Central memory CD8-positive, alpha-beta T cell (primary cell): ENCODE measurements around the gene EXOC4.

Experiments
- ATAC-seq: fragments of 150-1000 bp; cut with Tn5 transposase; replicated peaks from 2 replicates; pipeline ENCODE4 v1.10.0; 2022; ENCODE audit warnings: mild to moderate bottlenecking, moderate FRiP score, moderate number of reproducible peaks; ENCODE audit not compliant: poor library complexity, severe bottlenecking; ENCODE audit errors: extremely low read depth
- DNase-seq, 2 donors: peaks; one replicate each; pipeline ENCODE4 v3.0.0; 2021; ENCODE audit warnings: low spot score in 2 of 2
- H3K27ac Mint-ChIP-seq: one replicate; pipeline ENCODE4 v1.8.0; 2022; ENCODE audit warnings: low read depth, mild to moderate bottlenecking, moderate library complexity, mixed read lengths
- H3K27me3 Mint-ChIP-seq: one replicate; pipeline ENCODE4 v1.8.0; 2022; ENCODE audit warnings: mixed read lengths
- H3K36me3 Mint-ChIP-seq: one replicate; pipeline ENCODE4 v1.8.0; 2022; ENCODE audit warnings: mild to moderate bottlenecking, moderate library complexity, mixed read lengths; ENCODE audit not compliant: insufficient read depth
- H3K4me1 Mint-ChIP-seq: one replicate; pipeline ENCODE4 v1.8.0; 2022; ENCODE audit warnings: mixed read lengths
- H3K4me3 Mint-ChIP-seq: one replicate; pipeline ENCODE4 v1.8.0; 2022; ENCODE audit warnings: mild to moderate bottlenecking, moderate library complexity, mixed read lengths
- H3K9me3 Mint-ChIP-seq: one replicate; pipeline ENCODE4 v1.8.0; 2022; ENCODE audit warnings: mixed read lengths

EXOC4 gene

GRCh38 chr7:133750287-133750686, 497.4 kb downstream of the EXOC4 start:
- DNase-seq, result no peak
- no peaks in the 10 kb centered on the region for H3K36me3 Mint-ChIP-seq
- no peaks in the 10 kb centered on the region for H3K9me3 Mint-ChIP-seq
- H3K27ac Mint-ChIP-seq, result no peak overlapping the region
- no peak overlapping the region for H3K4me3 Mint-ChIP-seq
- no peak for ATAC-seq
- peaks cover 7% of the 10 kb centered on the region for H3K4me1 Mint-ChIP-seq
- H3K27me3 Mint-ChIP-seq, result no peaks in the 10 kb centered on the region

- Mint-ChIP-seq H3K27ac (no peak overlapping the region), H3K4me1 (peaks cover 7% of the 10 kb centered on the region), H3K4me3 (no peak overlapping the region), H3K36me3 (no peaks in the 10 kb centered on the region), H3K9me3 (no peaks in the 10 kb centered on the region), H3K27me3 (no peaks in the 10 kb centered on the region)
- DNase-seq (no peak), ATAC-seq (no peak)
Observed at GRCh38 chr7:133751079-133751478, 498.2 kb downstream of the EXOC4 start.

- Mint-ChIP-seq H3K4me1 (peaks cover 7% of the 10 kb centered on the region), H3K9me3 (no peaks in the 10 kb centered on the region), H3K4me3 (no peak overlapping the region), H3K36me3 (no peaks in the 10 kb centered on the region), H3K27ac (no peak overlapping the region), H3K27me3 (no peaks in the 10 kb centered on the region)
- ATAC-seq, result no peak
- no peak for DNase-seq
Observed at GRCh38 chr7:133753513-133753912, 500.6 kb downstream of the EXOC4 start.

GRCh38 chr7:133754708-133755107, 501.8 kb downstream of the EXOC4 start:
- no peak for ATAC-seq

GRCh38 chr7:133755901-133756300, 503.0 kb downstream of the EXOC4 start:
- peaks cover 12% of the 10 kb centered on the region for H3K4me1 Mint-ChIP-seq
- H3K27ac Mint-ChIP-seq, result no peak overlapping the region
- H3K36me3 Mint-ChIP-seq, result no peaks in the 10 kb centered on the region
- DNase-seq (no peak), ATAC-seq (no peak)
- no peaks in the 10 kb centered on the region for H3K9me3 Mint-ChIP-seq
- H3K4me3 Mint-ChIP-seq, result no peak overlapping the region
- no peaks in the 10 kb centered on the region for H3K27me3 Mint-ChIP-seq

More at GRCh38 chr7:133754708-133755107, 501.8 kb downstream of the EXOC4 start:
- Mint-ChIP-seq H3K27ac (no peak overlapping the region), H3K4me3 (no peak overlapping the region), H3K27me3 (no peaks in the 10 kb centered on the region), H3K9me3 (no peaks in the 10 kb centered on the region), H3K4me1 (peaks cover 11% of the 10 kb centered on the region), H3K36me3 (no peaks in the 10 kb centered on the region)
- DNase-seq, result no peak

GRCh38 chr7:133761443-133761842, 508.6 kb downstream of the EXOC4 start:
- Mint-ChIP-seq H3K9me3 (no peaks in the 10 kb centered on the region), H3K4me3 (no peak overlapping the region), H3K4me1 (peaks cover 5% of the 10 kb centered on the region), H3K36me3 (peaks cover 4% of the 10 kb centered on the region), H3K27me3 (no peaks in the 10 kb centered on the region), H3K27ac (no peak overlapping the region)
- DNase-seq (no peak), ATAC-seq (no peak)

- ATAC-seq (no peak), DNase-seq (no peak)
- Mint-ChIP-seq H3K9me3 (no peaks in the 10 kb centered on the region), H3K27ac (no peak overlapping the region), H3K4me3 (no peak overlapping the region), H3K27me3 (no peaks in the 10 kb centered on the region), H3K36me3 (peaks cover 6% of the 10 kb centered on the region), H3K4me1 (peaks cover 5% of the 10 kb centered on the region)
Observed at GRCh38 chr7:133763076-133763640, 510.3 kb downstream of the EXOC4 start.

GRCh38 chr7:133769668-133770067, 516.8 kb downstream of the EXOC4 start:
- DNase-seq, result no peak
- H3K9me3 Mint-ChIP-seq, result no peaks in the 10 kb centered on the region
- ATAC-seq, result no peak
- no peaks in the 10 kb centered on the region for H3K27me3 Mint-ChIP-seq
- no peaks in the 10 kb centered on the region for H3K4me1 Mint-ChIP-seq
- no peak overlapping the region for H3K4me3 Mint-ChIP-seq
- H3K36me3 Mint-ChIP-seq, result peaks cover 7% of the 10 kb centered on the region
- H3K27ac Mint-ChIP-seq, result no peak overlapping the region

- Mint-ChIP-seq H3K27me3 (no peaks in the 10 kb centered on the region), H3K4me1 (no peaks in the 10 kb centered on the region), H3K27ac (no peak overlapping the region), H3K36me3 (peaks cover 7% of the 10 kb centered on the region), H3K4me3 (no peak overlapping the region), H3K9me3 (no peaks in the 10 kb centered on the region)
- DNase-seq (no peak), ATAC-seq (no peak)
Observed at GRCh38 chr7:133770863-133771492, 518.1 kb downstream of the EXOC4 start.

GRCh38 chr7:133771788-133772419, 519.0 kb downstream of the EXOC4 start:
- no peak for DNase-seq
- ATAC-seq, result no peak
- no peaks in the 10 kb centered on the region for H3K4me1 Mint-ChIP-seq
- H3K9me3 Mint-ChIP-seq, result no peaks in the 10 kb centered on the region
- no peak overlapping the region for H3K4me3 Mint-ChIP-seq
- H3K36me3 Mint-ChIP-seq, result peaks cover 7% of the 10 kb centered on the region
- no peaks in the 10 kb centered on the region for H3K27me3 Mint-ChIP-seq
- H3K27ac Mint-ChIP-seq, result no peak overlapping the region

GRCh38 chr7:133773601-133774000, 520.7 kb downstream of the EXOC4 start:
- Mint-ChIP-seq H3K27ac (no peak overlapping the region), H3K4me3 (no peak overlapping the region), H3K36me3 (peaks cover 7% of the 10 kb centered on the region), H3K27me3 (no peaks in the 10 kb centered on the region), H3K9me3 (no peaks in the 10 kb centered on the region), H3K4me1 (no peaks in the 10 kb centered on the region)
- DNase-seq (no peak), ATAC-seq (no peak)

- ATAC-seq (no peak), DNase-seq (no peak)
- no peaks in the 10 kb centered on the region for H3K9me3 Mint-ChIP-seq
- no peak overlapping the region for H3K27ac Mint-ChIP-seq
- no peaks in the 10 kb centered on the region for H3K27me3 Mint-ChIP-seq
- no peak overlapping the region for H3K4me3 Mint-ChIP-seq
- H3K4me1 Mint-ChIP-seq, result no peaks in the 10 kb centered on the region
- peaks cover 7% of the 10 kb centered on the region for H3K36me3 Mint-ChIP-seq
Observed at GRCh38 chr7:133775201-133775600, 522.3 kb downstream of the EXOC4 start.

GRCh38 chr7:133776266-133776665, 523.4 kb downstream of the EXOC4 start:
- Mint-ChIP-seq H3K36me3 (peaks cover 7% of the 10 kb centered on the region), H3K27me3 (no peaks in the 10 kb centered on the region), H3K4me1 (no peaks in the 10 kb centered on the region), H3K4me3 (no peak overlapping the region), H3K9me3 (no peaks in the 10 kb centered on the region), H3K27ac (no peak overlapping the region)
- no peak for ATAC-seq
- no peak for DNase-seq
